GM18867 (cell line): ENCODE results near the gene FBXL13.
"Not testable (repeated sequence)": the region's sequence is repeated elsewhere in the genome, so short reads cannot be mapped to it uniquely, and the experiment has no call there.

ENCODE experiments used
- ATAC-seq: cut with Tn5 transposase; IDR thresholded peaks from one replicate; pipeline ENCODE4 v1.9.1; 2021; ENCODE audit warnings: mild to moderate bottlenecking, moderate library complexity; ENCODE audit not compliant: unreplicated experiment

FBXL13 gene

GRCh38 chr7:103031024-103031423, 43.6 kb downstream of the FBXL13 start:
- no peak for ATAC-seq

- no peak for ATAC-seq
Measured at GRCh38 chr7:103025341-103025740, 49.3 kb downstream of the FBXL13 start.

- not testable (repeated sequence) for ATAC-seq
Measured at GRCh38 chr7:103023578-103023977, 51.0 kb downstream of the FBXL13 start.

GRCh38 chr7:103021490-103021889, 53.1 kb downstream of the FBXL13 start:
- ATAC-seq = not testable (repeated sequence)

GRCh38 chr7:103020876-103021275, 53.7 kb downstream of the FBXL13 start:
- ATAC-seq = not testable (repeated sequence)

GRCh38 chr7:103018295-103018694, 56.3 kb downstream of the FBXL13 start:
- ATAC-seq = not testable (repeated sequence)

GRCh38 chr7:103011650-103012049, 62.9 kb downstream of the FBXL13 start:
- ATAC-seq = no peak

- ATAC-seq = no peak
Measured at GRCh38 chr7:103010211-103010610, 64.4 kb downstream of the FBXL13 start.

- no peak for ATAC-seq
Measured at GRCh38 chr7:103009466-103010185, 65.0 kb downstream of the FBXL13 start.

- no peak for ATAC-seq
Measured at GRCh38 chr7:103003004-103003403, 71.6 kb downstream of the FBXL13 start.

GRCh38 chr7:103001210-103001609, 73.4 kb downstream of the FBXL13 start:
- no peak for ATAC-seq

- ATAC-seq = no peak
Measured at GRCh38 chr7:102996957-102997356, 77.6 kb downstream of the FBXL13 start.

- ATAC-seq = not testable (repeated sequence)
Measured at GRCh38 chr7:102995609-102996008, 79.0 kb downstream of the FBXL13 start.

GRCh38 chr7:102994567-102994966, 80.0 kb downstream of the FBXL13 start:
- no peak for ATAC-seq

- ATAC-seq = no peak
Measured at GRCh38 chr7:102993718-102994029, 80.9 kb downstream of the FBXL13 start.

- no peak for ATAC-seq
Measured at GRCh38 chr7:102992938-102993717, 81.5 kb downstream of the FBXL13 start.

GRCh38 chr7:102992509-102992937, 82.1 kb downstream of the FBXL13 start:
- no peak for ATAC-seq

- ATAC-seq = no peak
Measured at GRCh38 chr7:102991540-102992214, 82.9 kb downstream of the FBXL13 start.

GRCh38 chr7:102991077-102991539, 83.5 kb downstream of the FBXL13 start:
- no peak for ATAC-seq

- no peak for ATAC-seq
Measured at GRCh38 chr7:102990642-102991041, 84.0 kb downstream of the FBXL13 start.
